Mesangial cell (primary cell): Measurements from ENCODE around the gene WSB1. TPM values are rescaled to one million over a fixed set of nuclear protein-coding genes. Genes with fewer than 3 reads are reported as not detected.

Experiments used
- total RNA-seq: library from RNA; depleted of rRNA; stranded (reverse); fragments of >200 nt; gene quantifications from 2 replicates; pipeline ENCODE4 v1.2.3, GENCODE V29; 2015

Gene WSB1, protein sequence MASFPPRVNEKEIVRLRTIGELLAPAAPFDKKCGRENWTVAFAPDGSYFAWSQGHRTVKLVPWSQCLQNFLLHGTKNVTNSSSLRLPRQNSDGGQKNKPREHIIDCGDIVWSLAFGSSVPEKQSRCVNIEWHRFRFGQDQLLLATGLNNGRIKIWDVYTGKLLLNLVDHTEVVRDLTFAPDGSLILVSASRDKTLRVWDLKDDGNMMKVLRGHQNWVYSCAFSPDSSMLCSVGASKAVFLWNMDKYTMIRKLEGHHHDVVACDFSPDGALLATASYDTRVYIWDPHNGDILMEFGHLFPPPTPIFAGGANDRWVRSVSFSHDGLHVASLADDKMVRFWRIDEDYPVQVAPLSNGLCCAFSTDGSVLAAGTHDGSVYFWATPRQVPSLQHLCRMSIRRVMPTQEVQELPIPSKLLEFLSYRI
- total RNA-seq, result 62.4 and 243 TPM in 2 replicates

DNA sequence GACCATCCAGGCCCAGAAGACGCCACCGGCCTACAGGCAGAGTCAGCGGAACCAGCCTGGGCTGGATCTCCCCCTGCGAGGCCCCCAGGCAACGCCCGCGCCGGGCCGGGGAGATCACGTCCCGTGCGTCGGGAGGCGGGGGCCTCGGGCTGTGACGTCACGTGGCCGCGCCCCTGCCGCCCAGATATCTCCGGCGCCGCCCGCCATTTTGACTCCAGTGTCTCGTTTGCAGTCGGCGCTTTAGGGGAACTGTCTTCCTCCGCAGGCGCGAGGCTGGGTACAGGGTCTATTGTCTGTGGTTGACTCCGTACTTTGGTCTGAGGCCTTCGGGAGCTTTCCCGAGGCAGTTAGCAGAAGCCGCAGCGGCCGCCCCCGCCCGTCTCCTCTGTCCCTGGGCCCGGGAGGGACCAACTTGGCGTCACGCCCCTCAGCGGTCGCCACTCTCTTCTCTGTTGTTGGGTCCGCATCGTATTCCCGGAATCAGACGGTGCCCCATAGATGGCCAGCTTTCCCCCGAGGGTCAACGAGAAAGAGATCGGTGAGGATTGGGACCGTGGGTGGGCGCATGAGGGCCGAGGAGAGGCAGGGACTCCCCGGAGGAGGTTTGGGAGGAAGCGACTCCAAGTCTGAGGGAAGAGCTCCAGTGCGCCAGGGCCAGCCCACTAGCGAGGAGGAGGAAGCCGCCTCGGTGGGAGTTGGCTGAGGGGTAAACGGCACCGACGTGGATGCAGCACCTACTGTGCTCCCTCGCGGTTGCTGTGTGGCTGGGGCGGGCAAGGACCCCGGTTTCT, at the start of gene WSB1:
TSS of gene WSB1 (plus strand) at position 217 of the 791 bp plus-strand sequence. CDS start at position 499, 282 bp downstream.

Other genes with a start within 250 kb of the WSB1 start
- 4.1 and 8.7 TPM in 2 replicates for gene KSR1, start 162.3 kb downstream of the WSB1 start, total RNA-seq